Glomerular visceral epithelial cell (primary cell): ENCODE data around the gene FOXJ3.

ENCODE experiments used
- DNase-seq: peaks from one replicate; pipeline ENCODE4 v3.0.0-alpha.2; 2016; ENCODE audit errors: extremely low spot score

The FOXJ3 gene

GRCh38 chr1:42335050-42335808 is at the start of gene FOXJ3:
Gene FOXJ3 (minus strand): TSS chr1:42335235. CDS start chr1:42311093, 24,142 bp downstream.
- peak; percentile 95 for DNase-seq

- no peak for DNase-seq
These were observed 46.2 kb upstream of the FOXJ3 start for GRCh38 chr1:42381280-42381673.

- DNase-seq = peak; percentile 54
These were observed 45.7 kb upstream of the FOXJ3 start, which contains the start of gene RIMKLA for GRCh38 chr1:42380586-42381279. Gene RIMKLA (plus strand): TSS chr1:42380792. CDS start chr1:42380935, 143 bp downstream.

- DNase-seq = peak; percentile 13
These were observed 45.0 kb upstream of the FOXJ3 start for GRCh38 chr1:42379794-42380585.

- DNase-seq = no peak
These were observed 37.8 kb upstream of the FOXJ3 start for GRCh38 chr1:42372796-42373195.

GRCh38 chr1:42370876-42371549 is 36.0 kb upstream of the FOXJ3 start:
- DNase-seq = no peak

- no peak for DNase-seq
These were observed 34.4 kb upstream of the FOXJ3 start for GRCh38 chr1:42369471-42369870.

GRCh38 chr1:42368096-42368795 is 33.2 kb upstream of the FOXJ3 start:
- DNase-seq = peak; percentile 67

- no peak for DNase-seq
These were observed 30.1 kb upstream of the FOXJ3 start for GRCh38 chr1:42365118-42365517.

- DNase-seq = no peak
These were observed 29.5 kb upstream of the FOXJ3 start for GRCh38 chr1:42364542-42364941.

- DNase-seq = no peak
These were observed 29.1 kb upstream of the FOXJ3 start for GRCh38 chr1:42364089-42364488.

- no peak for DNase-seq
These were observed 24.4 kb upstream of the FOXJ3 start for GRCh38 chr1:42359466-42359865.

- DNase-seq = no peak
These were observed 23.8 kb upstream of the FOXJ3 start for GRCh38 chr1:42358791-42359190.

GRCh38 chr1:42350086-42350485 is 15.1 kb upstream of the FOXJ3 start:
- no peak for DNase-seq

- no peak for DNase-seq
These were observed 13.5 kb upstream of the FOXJ3 start for GRCh38 chr1:42348498-42348897.

- no peak for DNase-seq
These were observed 8.0 kb upstream of the FOXJ3 start for GRCh38 chr1:42343049-42343448.

- DNase-seq = no peak
These were observed 5.9 kb upstream of the FOXJ3 start for GRCh38 chr1:42340901-42341300.

GRCh38 chr1:42340093-42340492 is 5.1 kb upstream of the FOXJ3 start:
- DNase-seq = peak; percentile 23

GRCh38 chr1:42336978-42337377 is 1.9 kb upstream of the FOXJ3 start:
- no peak for DNase-seq

- no peak for DNase-seq
These were observed 929 bp upstream of the FOXJ3 start for GRCh38 chr1:42335809-42336518.
